ENCODE data around the gene FGFBP3. TPM values are rescaled to one million over a fixed set of nuclear protein-coding genes. Genes with fewer than 3 reads are reported as not detected.

The FGFBP3 gene
- polyA plus RNA-seq, 1 of the 3 experiments (the other 2 are of a cell fraction): 1.3 TPM

DNA sequence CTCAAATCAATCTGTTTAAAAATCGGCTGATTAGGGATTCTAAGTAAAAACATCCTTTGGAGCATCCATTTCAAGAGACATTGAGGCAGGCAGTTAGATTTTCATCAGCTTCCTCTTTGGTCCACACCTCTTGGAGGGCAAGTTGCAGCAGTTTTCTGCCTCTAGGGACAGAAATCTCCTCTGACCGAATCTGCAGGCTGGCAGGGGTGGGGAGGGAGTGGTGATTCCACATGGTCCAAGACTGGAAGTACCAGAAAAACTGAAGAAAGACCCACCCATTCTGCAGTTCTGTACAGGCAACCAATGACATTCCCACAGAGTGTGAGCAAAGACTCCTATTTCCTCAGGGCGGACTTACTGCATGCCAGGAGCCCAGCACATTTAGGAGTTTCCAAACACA lies 29.0 kb downstream of the FGFBP3 start:
- no peak overlapping the region for H3K4me2 ChIP-seq
- no peaks in the 10 kb centered on the region for H3K36me3 ChIP-seq (replicated peaks in 1 of 2; ENCODE audit: control insufficient read depth in 1 of 2, insufficient read depth in 2 of 2, low read length in 1 of 2)
- H3K4me3 ChIP-seq (ENCODE audit: low read depth in 2 of 2, low read length in 1 of 2): no peak overlapping the region
- no peak for DNase-seq
- H3F3A ChIP-seq (replicated peaks; ENCODE audit: insufficient read depth): no peaks in the 10 kb centered on the region
- WGBS (ENCODE audit: low lambda C conversion rate): 54% methylated on average over 3 of the region's 3 CpGs
- no peaks in the 10 kb centered on the region for H4K20me1 ChIP-seq (ENCODE audit: insufficient read depth)
- H3K27me3 ChIP-seq (ENCODE audit: insufficient read depth): no peaks in the 10 kb centered on the region
- no peaks in the 10 kb centered on the region for H3K9me3 ChIP-seq
- CTCF ChIA-PET: interaction anchor here (1.0 to 1.2 kb wide), 3 partner anchors 23 to 27 kb away, joined by 3 to 5 read pairs (median 3); no protein-coding TSS in a partner anchor
- POLR2A ChIA-PET: no interaction called here
- H3K4me1 ChIP-seq (ENCODE audit: control insufficient read depth in 1 of 2, insufficient read depth in 2 of 2, low read depth in 1 of 2, low read length in 1 of 2): no peaks in the 10 kb centered on the region; a peak in 1 of 4 replicates
- H3K79me2 ChIP-seq (ENCODE audit: insufficient read depth): no peaks in the 10 kb centered on the region
- peak overlapping the region; percentile 8; the same call in 1 of the 2 replicates for H2AFZ ChIP-seq (ENCODE audit: low read depth)
- H3K9me2 ChIP-seq: no peaks in the 10 kb centered on the region
- H3K27ac ChIP-seq (ENCODE audit: low read depth in 2 of 2, low read length in 1 of 2): no peak overlapping the region
- TF ChIP-seq, protein P1, sequence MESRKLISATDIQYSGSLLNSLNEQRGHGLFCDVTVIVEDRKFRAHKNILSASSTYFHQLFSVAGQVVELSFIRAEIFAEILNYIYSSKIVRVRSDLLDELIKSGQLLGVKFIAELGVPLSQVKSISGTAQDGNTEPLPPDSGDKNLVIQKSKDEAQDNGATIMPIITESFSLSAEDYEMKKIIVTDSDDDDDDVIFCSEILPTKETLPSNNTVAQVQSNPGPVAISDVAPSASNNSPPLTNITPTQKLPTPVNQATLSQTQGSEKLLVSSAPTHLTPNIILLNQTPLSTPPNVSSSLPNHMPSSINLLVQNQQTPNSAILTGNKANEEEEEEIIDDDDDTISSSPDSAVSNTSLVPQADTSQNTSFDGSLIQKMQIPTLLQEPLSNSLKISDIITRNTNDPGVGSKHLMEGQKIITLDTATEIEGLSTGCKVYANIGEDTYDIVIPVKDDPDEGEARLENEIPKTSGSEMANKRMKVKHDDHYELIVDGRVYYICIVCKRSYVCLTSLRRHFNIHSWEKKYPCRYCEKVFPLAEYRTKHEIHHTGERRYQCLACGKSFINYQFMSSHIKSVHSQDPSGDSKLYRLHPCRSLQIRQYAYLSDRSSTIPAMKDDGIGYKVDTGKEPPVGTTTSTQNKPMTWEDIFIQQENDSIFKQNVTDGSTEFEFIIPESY (IDR thresholded peaks at IDR 0.05; ENCODE audit: borderline replicate concordance, low read depth): no peak
- TF ChIP-seq GABPA (IDR thresholded peaks at IDR 0.05; ENCODE audit: low read depth) (no peak), RAD21 (IDR thresholded peaks at IDR 0.05; ENCODE audit: low read length) (no peak), NFIC (IDR thresholded peaks at IDR 0.05; ENCODE audit: borderline replicate concordance) (no peak), JUND (IDR thresholded peaks at IDR 0.05) (no peak), NRF1 (IDR thresholded peaks at IDR 0.05; ENCODE audit: low read depth, low read length) (no peak), EP300 (IDR thresholded peaks at IDR 0.05; ENCODE audit: borderline replicate concordance in 1 of 2, low read depth in 1 of 2, low read length in 1 of 2) (no peak), MEF2A (IDR thresholded peaks at IDR 0.05; ENCODE audit: borderline replicate concordance, low read depth) (no peak), MXI1 (IDR thresholded peaks at IDR 0.05; ENCODE audit: low read depth, low read length) (no peak)
- TF ChIP-seq, protein P2, sequence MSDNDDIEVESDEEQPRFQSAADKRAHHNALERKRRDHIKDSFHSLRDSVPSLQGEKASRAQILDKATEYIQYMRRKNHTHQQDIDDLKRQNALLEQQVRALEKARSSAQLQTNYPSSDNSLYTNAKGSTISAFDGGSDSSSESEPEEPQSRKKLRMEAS (IDR thresholded peaks at IDR 0.05; ENCODE audit: low read depth): no peak
- TF ChIP-seq, protein P3, sequence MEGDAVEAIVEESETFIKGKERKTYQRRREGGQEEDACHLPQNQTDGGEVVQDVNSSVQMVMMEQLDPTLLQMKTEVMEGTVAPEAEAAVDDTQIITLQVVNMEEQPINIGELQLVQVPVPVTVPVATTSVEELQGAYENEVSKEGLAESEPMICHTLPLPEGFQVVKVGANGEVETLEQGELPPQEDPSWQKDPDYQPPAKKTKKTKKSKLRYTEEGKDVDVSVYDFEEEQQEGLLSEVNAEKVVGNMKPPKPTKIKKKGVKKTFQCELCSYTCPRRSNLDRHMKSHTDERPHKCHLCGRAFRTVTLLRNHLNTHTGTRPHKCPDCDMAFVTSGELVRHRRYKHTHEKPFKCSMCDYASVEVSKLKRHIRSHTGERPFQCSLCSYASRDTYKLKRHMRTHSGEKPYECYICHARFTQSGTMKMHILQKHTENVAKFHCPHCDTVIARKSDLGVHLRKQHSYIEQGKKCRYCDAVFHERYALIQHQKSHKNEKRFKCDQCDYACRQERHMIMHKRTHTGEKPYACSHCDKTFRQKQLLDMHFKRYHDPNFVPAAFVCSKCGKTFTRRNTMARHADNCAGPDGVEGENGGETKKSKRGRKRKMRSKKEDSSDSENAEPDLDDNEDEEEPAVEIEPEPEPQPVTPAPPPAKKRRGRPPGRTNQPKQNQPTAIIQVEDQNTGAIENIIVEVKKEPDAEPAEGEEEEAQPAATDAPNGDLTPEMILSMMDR (IDR thresholded peaks at IDR 0.05): no peak
- no peak overlapping the region for H3K9ac ChIP-seq

DNA sequence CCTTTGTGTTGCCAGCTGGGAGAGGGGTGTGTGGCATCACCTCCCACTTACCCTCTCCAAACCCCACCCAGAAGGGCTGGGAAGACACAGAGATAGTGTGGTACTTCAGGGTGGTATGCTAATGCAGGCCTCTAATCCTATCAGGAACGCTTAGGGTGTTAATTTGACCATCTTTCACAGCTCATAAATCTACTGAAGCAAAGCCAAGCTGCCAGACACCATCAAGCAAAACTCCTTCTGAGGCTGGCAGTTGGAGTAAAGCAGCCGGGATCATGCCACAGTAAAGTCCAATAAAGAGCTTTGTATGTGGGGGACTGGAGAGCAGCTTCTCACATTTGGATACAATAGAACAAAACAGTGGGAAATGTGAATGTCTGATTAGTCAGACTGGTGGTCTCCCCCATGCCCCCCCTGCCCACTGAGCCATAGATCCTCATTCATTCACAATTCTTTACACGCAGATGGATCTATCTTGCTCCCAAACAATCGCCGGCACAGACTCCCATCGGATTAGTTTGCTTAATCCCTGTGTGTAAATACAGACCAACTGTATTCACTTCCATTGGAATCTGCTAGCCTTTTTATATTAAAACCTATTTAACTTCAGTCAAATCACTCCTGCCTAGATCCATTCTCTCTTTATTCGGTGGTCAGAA lies 29.6 kb downstream of the FGFBP3 start:
- Histone ChIP-seq H3F3A (replicated peaks; ENCODE audit: insufficient read depth) (no peaks in the 10 kb centered on the region), H3K9me3 (no peaks in the 10 kb centered on the region), H3K27ac (ENCODE audit: low read depth in 2 of 2, low read length in 1 of 2) (no peak overlapping the region), H3K9ac (no peak overlapping the region), H3K4me2 (no peak overlapping the region), H3K27me3 (ENCODE audit: insufficient read depth) (no peaks in the 10 kb centered on the region), H4K20me1 (ENCODE audit: insufficient read depth) (no peaks in the 10 kb centered on the region), H3K4me3 (ENCODE audit: low read depth in 2 of 2, low read length in 1 of 2) (no peak overlapping the region), H2AFZ (ENCODE audit: low read depth) (peak overlapping the region; percentile 8; the same call in 1 of the 2 replicates), H3K79me2 (ENCODE audit: insufficient read depth) (no peaks in the 10 kb centered on the region), H3K36me3 (replicated peaks in 1 of 2; ENCODE audit: control insufficient read depth in 1 of 2, insufficient read depth in 2 of 2, low read length in 1 of 2) (no peaks in the 10 kb centered on the region), H3K4me1 (ENCODE audit: control insufficient read depth in 1 of 2, insufficient read depth in 2 of 2, low read depth in 1 of 2, low read length in 1 of 2) (no peaks in the 10 kb centered on the region; a peak in 1 of 4 replicates), H3K9me2 (no peaks in the 10 kb centered on the region)
- CTCF ChIA-PET: interaction anchor here (1.0 to 1.2 kb wide), 2 partner anchors 23 to 26 kb away, joined by 3 read pairs; no protein-coding TSS in a partner anchor
- 82% methylated on average over 7 of the region's 7 CpGs for WGBS (ENCODE audit: low lambda C conversion rate)
- POLR2A ChIA-PET: no interaction called here
- TF ChIP-seq GABPA (IDR thresholded peaks at IDR 0.05; ENCODE audit: low read depth) (no peak), MEF2A (IDR thresholded peaks at IDR 0.05; ENCODE audit: borderline replicate concordance, low read depth) (no peak), RCOR1 (IDR thresholded peaks at IDR 0.05; ENCODE audit: low read length) (no peak), GATA2 (CRISPR knock-in tag; IDR thresholded peaks at IDR 0.05) (no peak), RFX5 (IDR thresholded peaks at IDR 0.05; ENCODE audit: low read length) (no peak), NRF1 (IDR thresholded peaks at IDR 0.05; ENCODE audit: low read depth, low read length) (no peak), CHD2 (IDR thresholded peaks at IDR 0.05; ENCODE audit: low read length, partially characterized antibody) (no peak)
- TF ChIP-seq, protein P2 (IDR thresholded peaks at IDR 0.05; ENCODE audit: low read depth): no peak
- no peak for DNase-seq

Data from SK-N-SH (cell line).